SHP77 treated with DMSO at 0.1 percent for 48 hours (cell line): ENCODE data around the gene PPFIA2.
A peak's percentile ranks its signal among the peaks of the same experiment; 100 is the strongest.
"Not testable (repeated sequence)": the region's sequence is repeated elsewhere in the genome, so short reads cannot be mapped to it uniquely, and the experiment has no call there.

Experiments used
- DNase-seq: peaks from one replicate; lab custom pipeline; 2025; lab: John Stamatoyannopoulos, UW

PPFIA2 gene

GRCh38 chr12:81668475-81668874 lies 90.7 kb downstream of the PPFIA2 start:
- no peak for DNase-seq

- DNase-seq = not testable (repeated sequence)
These were observed 99.8 kb downstream of the PPFIA2 start for GRCh38 chr12:81659310-81659709.

- peak; percentile 26 for DNase-seq
These were observed 114.6 kb downstream of the PPFIA2 start for GRCh38 chr12:81644503-81644902.

GRCh38 chr12:81639196-81639595 lies 120.0 kb downstream of the PPFIA2 start:
- no peak for DNase-seq

GRCh38 chr12:81633127-81633526 lies 126.0 kb downstream of the PPFIA2 start:
- DNase-seq = no peak

- peak; percentile 78 for DNase-seq
These were observed 131.6 kb downstream of the PPFIA2 start for GRCh38 chr12:81627336-81628189.

GRCh38 chr12:81626406-81626805 lies 132.7 kb downstream of the PPFIA2 start:
- DNase-seq = no peak

GRCh38 chr12:81617915-81618314 lies 141.2 kb downstream of the PPFIA2 start:
- peak; percentile 64 for DNase-seq

GRCh38 chr12:81615026-81615588 lies 144.0 kb downstream of the PPFIA2 start:
- DNase-seq = peak; percentile 24

- no peak for DNase-seq
These were observed 147.9 kb downstream of the PPFIA2 start for GRCh38 chr12:81610955-81611889.

- peak; percentile 86 for DNase-seq
These were observed 161.1 kb downstream of the PPFIA2 start for GRCh38 chr12:81597928-81598604.

GRCh38 chr12:81596558-81596957 lies 162.6 kb downstream of the PPFIA2 start:
- no peak for DNase-seq

GRCh38 chr12:81591256-81591655 lies 167.9 kb downstream of the PPFIA2 start:
- DNase-seq = no peak

GRCh38 chr12:81590703-81591102 lies 168.4 kb downstream of the PPFIA2 start:
- DNase-seq = not testable (repeated sequence)

GRCh38 chr12:81588235-81589008 lies 170.7 kb downstream of the PPFIA2 start:
- no peak for DNase-seq

GRCh38 chr12:81585787-81586186 lies 173.4 kb downstream of the PPFIA2 start:
- no peak for DNase-seq

- DNase-seq = no peak
These were observed 185.9 kb downstream of the PPFIA2 start for GRCh38 chr12:81573228-81573627.

GRCh38 chr12:81572411-81572810 lies 186.7 kb downstream of the PPFIA2 start:
- DNase-seq = no peak

GRCh38 chr12:81570234-81570633 lies 188.9 kb downstream of the PPFIA2 start:
- DNase-seq = no peak

- no peak for DNase-seq
These were observed 194.9 kb downstream of the PPFIA2 start for GRCh38 chr12:81564237-81564636.

- DNase-seq = no peak
These were observed 201.1 kb downstream of the PPFIA2 start for GRCh38 chr12:81558031-81558430.
